Left forelimb (tissue), 1 donor: ENCODE results near the gene ADCY2.

ENCODE experiments used
- DNase-seq: peaks from one replicate; pipeline ENCODE4 v3.0.0-alpha.2; 2018; ENCODE audit warnings: low spot score

Gene ADCY2

DNA sequence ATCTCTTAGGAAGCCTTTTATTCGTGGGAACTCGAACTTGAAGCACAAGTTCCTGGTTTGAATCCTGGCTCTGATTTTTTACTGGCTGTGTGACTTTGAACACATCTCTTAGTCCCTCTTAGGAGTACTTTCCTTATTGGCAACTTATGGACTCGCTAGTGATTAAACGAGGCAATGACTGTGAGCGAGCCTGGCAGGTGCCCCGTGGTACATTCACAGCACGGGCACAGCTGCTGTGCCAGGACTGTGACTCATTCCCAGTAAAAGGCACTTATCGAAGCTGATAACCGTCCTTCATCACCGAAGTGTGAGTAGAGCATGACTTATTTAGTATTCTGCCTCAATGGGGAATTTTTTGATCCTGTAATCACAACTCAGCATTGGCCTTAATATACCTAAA is 432.3 kb downstream of the ADCY2 start:
- DNase-seq: no peak

- no peak for DNase-seq
Measured at GRCh38 chr5:7834982-7835381, 439.0 kb downstream of the ADCY2 start.

DNA sequence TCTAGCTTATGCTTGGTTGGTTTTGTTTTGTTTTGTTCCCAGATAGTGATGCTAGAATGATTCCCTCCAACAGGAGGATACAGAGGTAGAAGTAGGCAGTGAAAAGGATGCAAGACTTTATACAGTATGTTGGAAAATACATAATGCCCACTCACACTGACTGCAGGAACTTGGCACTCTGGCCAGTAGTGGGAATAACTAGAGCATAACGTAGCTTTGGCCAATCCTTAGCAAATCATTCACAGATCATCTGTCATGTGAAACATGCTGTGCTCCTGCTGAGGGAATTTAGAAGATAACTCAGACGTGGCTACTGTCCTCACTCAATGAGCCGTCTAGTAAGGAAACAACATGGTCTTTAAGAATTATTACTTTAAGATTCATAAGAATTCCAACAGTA is 441.5 kb downstream of the ADCY2 start:
- no peak for DNase-seq

- no peak for DNase-seq
Measured at GRCh38 chr5:7842531-7842930, 446.6 kb downstream of the ADCY2 start.

DNA sequence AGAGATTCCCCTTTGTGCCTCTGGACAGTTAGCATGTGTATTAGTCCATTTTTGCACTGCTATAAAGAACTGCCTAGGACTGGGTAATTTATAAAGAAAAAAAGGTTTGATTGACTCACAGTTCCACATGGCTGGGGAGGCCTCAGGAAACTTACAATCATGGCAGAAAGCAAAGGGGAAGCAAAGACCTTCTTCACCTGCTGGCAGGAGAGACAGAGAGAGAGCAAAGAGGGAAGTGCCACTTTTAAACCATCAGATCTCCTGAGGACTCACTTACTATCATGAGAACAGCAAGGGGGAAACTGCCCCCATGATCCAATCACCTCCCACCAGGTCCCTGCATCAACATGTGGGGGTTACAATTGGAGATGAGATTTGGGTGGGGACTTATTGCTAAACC is 449.0 kb downstream of the ADCY2 start:
- DNase-seq: no peak

DNA sequence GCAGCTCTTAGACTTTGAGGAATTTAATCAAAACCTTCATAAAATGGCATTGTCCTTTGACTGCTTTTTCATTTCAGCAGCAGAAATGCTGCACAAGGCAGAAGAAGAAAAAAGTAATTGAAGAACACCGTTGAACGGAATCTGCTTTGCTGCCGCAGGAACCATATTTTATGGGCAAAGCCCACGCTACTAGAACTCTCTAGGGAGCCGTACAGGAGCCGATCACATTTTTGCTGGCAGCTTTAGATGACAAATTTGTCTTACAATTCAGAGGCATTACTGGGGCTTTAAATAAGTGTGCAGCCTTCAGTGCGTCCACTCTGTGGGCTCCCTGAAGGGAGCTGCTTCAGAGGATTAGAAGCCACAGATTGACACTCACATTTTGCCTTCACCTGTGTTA is 449.6 kb downstream of the ADCY2 start:
- no peak for DNase-seq

GRCh38 chr5:7846327-7846726 is 450.4 kb downstream of the ADCY2 start:
- DNase-seq: no peak

DNA sequence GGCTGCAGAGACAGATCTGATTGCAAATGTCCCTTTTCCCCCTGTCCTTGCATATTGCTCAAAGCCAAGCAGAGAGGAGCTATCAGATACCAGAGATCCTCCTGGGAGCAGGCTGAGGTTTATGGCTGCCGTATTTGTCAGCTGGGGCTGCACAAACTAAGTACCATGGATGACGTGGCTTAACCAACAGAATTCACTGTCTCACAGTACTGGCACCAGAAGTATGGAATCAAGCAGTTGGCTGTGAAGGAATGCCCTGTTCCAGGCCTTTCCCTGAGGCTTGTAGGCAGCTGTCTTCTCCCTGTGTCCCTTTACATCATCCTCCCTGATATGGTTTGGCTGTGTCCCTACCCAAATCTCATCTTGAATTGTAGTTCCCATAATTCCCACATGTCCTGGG is 452.4 kb downstream of the ADCY2 start:
- no peak for DNase-seq

DNA sequence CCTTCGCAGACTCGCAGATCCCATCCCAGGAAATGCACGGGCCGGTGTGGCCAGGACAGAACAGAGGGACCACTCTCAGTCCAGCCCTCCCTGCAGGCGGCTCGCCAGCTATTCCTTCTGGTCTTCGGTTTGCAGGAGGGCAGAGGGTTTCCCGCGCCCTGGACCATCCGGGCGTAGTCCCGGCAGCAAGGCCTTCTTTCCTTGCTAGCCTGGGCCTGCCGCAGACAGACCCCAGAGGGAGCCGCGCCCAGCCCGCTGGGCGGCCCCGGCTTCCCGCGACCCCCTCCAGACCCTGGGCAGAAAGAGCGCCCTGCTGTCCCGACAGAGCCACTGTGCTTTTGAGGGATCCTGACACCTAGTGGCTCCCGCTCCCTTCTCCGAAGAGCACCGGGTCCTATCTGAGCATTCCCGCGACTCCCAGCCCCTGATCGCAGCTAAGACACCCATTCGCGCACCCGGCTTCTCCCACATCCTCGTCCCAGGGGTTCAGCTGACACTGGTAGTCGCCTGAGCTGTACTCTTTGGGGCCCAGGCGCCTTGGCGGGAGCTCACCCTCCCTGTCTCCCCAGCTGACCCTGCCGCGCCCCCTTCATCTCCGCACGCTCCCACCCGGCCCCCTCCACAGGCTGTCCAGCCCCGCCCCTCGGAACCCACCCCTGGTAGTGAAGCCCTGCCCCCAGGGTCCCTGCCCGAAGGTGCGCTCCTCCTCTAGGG is 453.9 kb downstream of the ADCY2 start:
- DNase-seq: no peak

GRCh38 chr5:7850395-7851239 is 454.7 kb downstream of the ADCY2 start, which contains the start of gene CFAP90:
TSS of gene CFAP90 (minus strand) at chr5:7851133. CDS start at chr5:7851021, 112 bp downstream.
- peak; percentile 77 for DNase-seq

DNA sequence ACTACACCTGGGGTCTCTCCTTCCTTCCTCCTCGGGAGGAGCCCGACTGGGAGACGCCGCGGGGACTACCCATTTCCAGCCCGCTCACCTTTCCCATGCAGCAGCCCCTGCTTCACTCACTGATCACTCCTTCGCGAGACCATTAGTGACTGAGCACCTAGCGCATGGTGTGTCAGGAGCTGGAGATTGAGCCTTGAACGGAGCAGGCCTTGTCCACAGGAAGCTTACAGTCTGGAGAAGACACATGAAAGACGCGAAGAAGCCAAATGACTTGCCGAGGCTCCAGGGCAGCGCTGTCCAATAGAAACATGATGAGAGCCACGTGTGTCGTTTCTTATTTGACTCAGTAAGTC is 455.3 kb downstream of the ADCY2 start:
- DNase-seq: no peak

- no peak for DNase-seq
Measured at GRCh38 chr5:7851617-7852289, 455.8 kb downstream of the ADCY2 start.

DNA sequence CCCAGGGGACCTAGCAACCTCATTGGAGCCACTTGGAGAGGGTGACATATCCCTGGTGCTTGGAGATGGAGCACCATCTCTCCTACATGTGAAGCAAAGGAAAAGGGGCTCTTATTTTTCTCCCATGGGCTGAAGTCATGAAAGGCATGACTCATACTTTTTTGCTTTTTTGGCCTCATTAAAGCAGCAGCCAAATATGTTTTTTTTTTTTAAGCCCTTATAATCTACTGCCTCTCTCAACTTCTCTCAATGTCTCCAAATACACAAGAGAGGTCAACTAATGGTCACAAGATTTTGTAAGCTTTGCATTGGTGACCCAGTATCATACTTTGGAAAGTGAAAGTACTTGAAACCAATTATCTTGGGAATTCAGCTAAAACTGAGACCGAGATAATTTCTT is 456.6 kb downstream of the ADCY2 start:
- no peak for DNase-seq

DNA sequence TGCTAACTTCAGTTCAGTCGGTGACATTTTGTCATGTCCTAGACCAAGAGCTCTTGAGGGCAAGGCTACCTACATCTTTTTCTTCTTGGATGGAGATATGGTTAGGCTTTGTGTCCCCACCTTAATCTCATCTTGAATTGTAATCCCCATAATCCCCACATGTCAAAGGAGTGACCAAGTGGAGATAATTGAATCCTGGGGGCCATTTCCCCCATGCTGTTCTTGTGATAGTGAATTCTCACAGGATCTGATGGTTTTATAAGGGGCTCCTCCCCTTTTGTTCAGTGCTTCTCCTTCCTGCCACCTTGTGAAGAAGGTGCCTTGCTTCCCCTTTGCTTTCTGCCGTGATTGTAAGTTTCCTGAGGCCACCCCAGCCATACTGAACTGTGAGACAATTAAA is 457.1 kb downstream of the ADCY2 start:
- DNase-seq: no peak

DNA sequence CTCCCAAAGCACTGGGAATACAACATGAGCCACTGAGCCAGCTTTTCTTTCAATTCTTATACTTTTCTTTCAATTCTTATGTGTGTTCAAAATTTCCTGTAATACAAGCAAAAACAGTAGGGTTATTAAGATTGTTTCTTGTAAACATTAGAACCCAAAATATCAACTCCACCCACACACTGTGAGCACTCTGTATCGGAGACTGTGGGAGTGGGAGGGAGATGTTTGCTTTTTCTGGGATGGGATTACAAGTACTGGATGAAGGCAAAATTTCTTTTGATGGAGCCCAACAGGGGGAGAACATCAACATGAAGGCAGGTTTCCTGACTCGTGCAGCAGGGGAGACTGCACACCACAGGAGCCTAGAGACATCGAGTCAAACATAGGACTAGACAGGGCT is 459.7 kb downstream of the ADCY2 start:
- DNase-seq: no peak

DNA sequence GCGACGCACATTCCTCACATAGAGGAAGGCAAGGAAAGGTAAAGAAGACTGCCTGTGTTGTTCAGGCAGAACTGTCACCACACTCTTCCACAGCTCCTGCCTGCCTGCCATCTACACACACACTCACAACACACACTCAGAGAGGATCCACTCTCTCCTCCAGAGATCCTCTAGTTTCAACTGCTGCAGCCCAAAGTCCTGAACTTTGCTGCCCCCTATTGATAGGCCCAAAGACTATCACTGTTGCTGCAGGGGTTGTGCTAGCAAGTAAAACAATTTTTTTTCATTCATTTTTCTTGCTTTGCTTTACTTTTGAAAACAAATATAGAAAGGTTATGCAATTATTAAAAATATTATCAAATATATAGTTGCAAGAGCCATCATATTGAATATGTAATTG is 460.9 kb downstream of the ADCY2 start:
- no peak for DNase-seq

DNA sequence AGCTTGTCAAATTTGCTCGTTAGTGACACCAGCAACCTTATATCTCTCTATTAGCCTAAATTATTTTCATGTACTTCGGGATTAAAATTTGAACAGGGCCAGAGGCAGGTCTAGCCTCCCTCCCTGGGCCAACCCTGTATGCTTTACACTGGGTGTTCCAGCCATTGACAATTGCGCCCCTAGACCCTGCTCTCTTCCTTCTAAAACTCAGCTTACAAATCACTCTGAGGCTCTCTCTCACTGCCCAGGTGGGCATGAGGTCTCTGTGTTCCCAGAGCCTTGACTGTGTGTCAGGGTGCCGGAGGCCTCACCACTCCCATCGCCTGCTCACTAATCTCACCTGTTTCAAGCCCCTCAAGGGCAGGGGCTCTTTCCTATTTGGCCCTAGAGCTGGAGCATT is 461.4 kb downstream of the ADCY2 start:
- no peak for DNase-seq

DNA sequence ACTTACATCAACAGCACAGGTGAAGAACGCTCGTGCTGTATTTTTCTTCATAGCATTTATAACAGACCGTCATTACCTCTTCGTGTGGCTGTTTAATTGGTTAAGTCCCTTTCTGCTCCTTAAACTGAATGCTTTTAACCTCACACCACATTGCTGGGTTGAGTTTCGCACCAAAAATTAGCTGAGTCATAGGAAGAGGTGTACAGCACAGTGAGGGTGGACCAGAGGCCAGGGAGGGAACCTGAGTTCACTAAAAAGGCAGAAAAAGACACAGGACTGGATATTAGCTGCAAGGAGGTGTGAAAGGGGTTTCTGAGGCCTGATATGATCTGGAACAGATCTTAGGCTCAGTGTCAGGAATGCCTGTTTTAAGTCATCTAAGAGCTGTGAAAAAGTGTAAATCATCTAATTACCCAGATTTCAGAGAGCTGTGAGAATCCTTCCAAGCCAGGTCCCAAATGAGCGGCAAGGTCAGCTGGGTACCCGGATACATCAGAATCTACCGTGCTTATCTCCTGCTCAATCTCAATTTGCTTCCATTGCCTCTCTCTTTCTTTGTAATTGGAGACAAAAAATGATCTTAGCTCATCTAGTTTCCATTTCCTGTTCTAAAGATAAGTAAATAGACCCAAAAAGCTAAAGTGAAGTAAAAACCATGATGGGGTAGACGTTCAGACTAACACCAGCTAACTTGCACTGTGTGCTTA is 462.1 kb downstream of the ADCY2 start:
- DNase-seq: no peak

DNA sequence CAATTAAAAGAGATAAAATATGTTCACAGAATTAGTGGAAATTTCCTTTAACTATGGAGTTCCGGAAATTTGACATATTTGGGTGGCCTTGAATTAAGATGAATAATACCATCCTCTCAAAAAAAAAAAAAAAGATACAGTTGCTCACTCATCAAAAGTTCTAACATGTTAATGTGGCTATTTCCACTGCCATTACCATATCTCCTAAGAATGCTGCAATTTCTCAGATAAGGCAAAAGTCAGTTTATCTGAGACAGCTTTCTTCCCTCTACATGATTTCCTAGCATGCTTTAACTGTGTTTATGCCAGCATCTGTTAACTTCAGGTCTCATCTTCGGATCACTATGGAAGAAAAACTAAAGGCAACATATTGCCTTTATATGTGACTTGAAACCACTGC is 470.3 kb downstream of the ADCY2 start:
- no peak for DNase-seq

DNA sequence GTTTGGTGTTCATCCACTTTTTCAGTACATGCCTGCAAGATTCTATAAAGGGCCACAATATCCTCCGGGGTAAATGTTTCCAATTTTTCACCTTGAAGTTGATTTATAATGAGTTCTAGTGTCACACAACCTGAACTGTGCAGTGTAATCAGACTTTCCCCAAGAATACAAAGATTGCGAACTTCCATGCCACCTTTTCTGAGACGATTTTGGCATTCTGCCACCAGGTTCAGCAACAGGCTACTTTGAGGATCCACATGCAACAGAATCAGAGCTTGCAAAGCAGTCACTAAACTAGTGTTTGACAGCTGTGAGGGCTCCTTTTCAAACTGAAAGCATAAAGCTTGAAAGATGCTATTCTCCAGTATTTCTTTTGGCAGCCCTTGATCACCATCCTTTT is 471.3 kb downstream of the ADCY2 start:
- DNase-seq: no peak

GRCh38 chr5:7868427-7868772 is 472.5 kb downstream of the ADCY2 start:
- DNase-seq: no peak

DNA sequence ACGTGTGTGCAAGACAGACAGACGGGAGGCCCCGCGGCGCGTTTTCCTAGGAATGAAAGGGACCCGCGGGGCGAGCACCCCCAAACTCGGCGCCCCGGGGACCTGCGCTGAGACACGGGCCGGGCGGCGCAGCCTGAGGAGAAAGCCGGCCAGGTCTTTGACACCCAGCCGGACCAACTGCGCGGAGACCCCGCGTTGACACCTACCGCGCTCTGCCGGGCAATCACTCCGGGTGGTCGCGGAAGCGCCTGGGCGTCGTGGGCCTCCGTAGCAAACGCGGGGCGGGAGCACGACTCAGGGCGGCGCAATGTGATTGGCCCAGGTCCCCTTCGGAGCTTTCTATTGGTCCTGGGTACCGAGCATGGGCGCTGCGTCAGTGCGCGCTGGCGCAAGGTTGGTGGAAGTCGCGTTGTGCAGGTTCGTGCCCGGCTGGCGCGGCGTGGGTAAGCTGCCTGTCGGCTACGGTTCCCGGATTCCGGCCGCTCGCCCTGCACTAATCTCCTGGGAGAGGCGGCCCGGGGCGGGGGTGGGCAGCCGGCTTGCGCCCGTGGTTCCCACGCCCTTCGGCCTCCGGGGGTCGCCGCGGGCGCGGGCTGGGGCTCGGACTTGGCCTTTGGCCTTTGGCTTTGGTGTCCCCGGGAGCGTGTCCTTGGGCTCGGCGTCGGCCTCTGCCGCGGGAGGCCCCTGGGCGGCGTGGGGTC is 473.0 kb downstream of the ADCY2 start, which contains the start of the genes FASTKD3 and MTRR:
Gene FASTKD3, minus strand, starts transcription at position 259 of the 701 bp plus-strand sequence. CDS start 948 bp downstream, outside the sequence.
Gene MTRR, plus strand, starts transcription at position 376 of the 701 bp plus-strand sequence. CDS start 1,647 bp downstream, outside the sequence.
- DNase-seq: peak; percentile 93
